Lower leg skin (tissue), 4 donors: Measurements from ENCODE around the gene FAM156A. TPM values are rescaled to one million over a fixed set of nuclear protein-coding genes. Genes with fewer than 3 reads are reported as not detected.

Experiments
- total RNA-seq, 4 donors: library from RNA; depleted of rRNA; stranded (reverse); fragments of >200 nt; gene quantifications; one replicate each; pipeline ENCODE4 v1.1.0, GENCODE V29; 2016

Gene FAM156A
- total RNA-seq, 4 donors from 2014 or later: 12.7 to 19.1 (median 16.5) TPM

Other genes starting within 250 kb of the FAM156A start
- gene SSX2B, start 207.3 kb downstream of the FAM156A start, total RNA-seq: not detected
- gene SPANXN5, start 161.1 kb downstream of the FAM156A start, total RNA-seq: not detected
- not detected for gene XAGE5, start 147.2 kb downstream of the FAM156A start, total RNA-seq
- gene XAGE3, start 90.4 kb downstream of the FAM156A start, total RNA-seq: not detected
- gene FAM156B, start 61.2 kb downstream of the FAM156A start, total RNA-seq: 10 to 100 TPM; 42.6 to 50.9 (median 44.6) TPM
- under 1 TPM; 0.23 to 0.88 (median 0.49) TPM for gene GPR173, start 90.3 kb upstream of the FAM156A start, total RNA-seq
- 10 to 100 TPM; 23.4 to 52.1 (median 36.5) TPM for gene TSPYL2, start 123.8 kb upstream of the FAM156A start, total RNA-seq
- gene KANTR, start 135.6 kb upstream of the FAM156A start, total RNA-seq: 10 to 100 TPM; 12.5 to 28.1 (median 21.8) TPM